LNCaP clone FGC (cell line): ENCODE data around the gene POLR2L.

Source experiments
- DNase-seq: peaks from one replicate; pipeline ENCODE4 v3.0.0-alpha.2; 2011; ENCODE audit warnings: low read depth
- H3K4me3 ChIP-seq: 2 replicates; pipeline ENCODE4 v1.5.1; 2011; ENCODE audit warnings: mild to moderate bottlenecking, low read depth, low read length, control low read depth
- TF ChIP-seq, protein P1 (sequence below): IDR thresholded peaks from 2 replicates; pipeline ENCODE4 v1.5.1; 2012; ENCODE audit warnings: mild to moderate bottlenecking; ENCODE audit not compliant: control insufficient read depth, insufficient read depth; ENCODE audit errors: extremely low read depth

Gene POLR2L

DNA sequence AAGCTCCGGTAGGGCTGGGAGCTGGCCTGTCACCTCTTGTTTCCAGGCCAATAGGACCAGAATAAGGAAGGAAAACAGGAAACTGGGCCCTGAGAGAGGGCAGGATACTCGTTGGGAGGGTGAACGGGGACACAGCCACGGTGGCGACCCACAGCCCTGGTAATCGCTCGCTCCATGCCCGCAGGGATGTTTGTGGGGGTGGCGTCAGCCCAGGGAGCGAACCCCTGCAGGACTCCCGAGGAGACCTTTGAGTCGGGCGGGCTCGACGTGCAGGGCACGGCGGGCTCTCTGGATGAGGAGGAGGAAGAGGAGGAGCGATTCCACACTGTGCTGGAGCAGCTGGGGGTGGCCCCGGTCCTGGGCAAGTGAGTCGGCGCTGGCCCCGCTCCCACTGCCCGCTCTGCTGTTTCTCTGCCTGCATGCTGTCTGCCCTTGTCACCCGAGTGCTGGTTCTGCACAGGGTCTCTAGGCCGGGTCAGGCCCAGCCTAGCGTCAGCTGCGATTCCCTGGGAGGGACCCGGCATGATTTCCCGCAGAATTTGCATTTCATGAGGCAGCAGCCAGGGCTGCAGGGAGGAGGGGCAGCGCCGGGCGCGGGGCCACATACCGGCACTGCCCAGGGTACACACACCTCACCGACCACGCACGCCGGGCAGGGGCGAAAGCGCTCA, 13.0 kb downstream of the POLR2L start:
- no peak for DNase-seq
- TF ChIP-seq, protein P1, sequence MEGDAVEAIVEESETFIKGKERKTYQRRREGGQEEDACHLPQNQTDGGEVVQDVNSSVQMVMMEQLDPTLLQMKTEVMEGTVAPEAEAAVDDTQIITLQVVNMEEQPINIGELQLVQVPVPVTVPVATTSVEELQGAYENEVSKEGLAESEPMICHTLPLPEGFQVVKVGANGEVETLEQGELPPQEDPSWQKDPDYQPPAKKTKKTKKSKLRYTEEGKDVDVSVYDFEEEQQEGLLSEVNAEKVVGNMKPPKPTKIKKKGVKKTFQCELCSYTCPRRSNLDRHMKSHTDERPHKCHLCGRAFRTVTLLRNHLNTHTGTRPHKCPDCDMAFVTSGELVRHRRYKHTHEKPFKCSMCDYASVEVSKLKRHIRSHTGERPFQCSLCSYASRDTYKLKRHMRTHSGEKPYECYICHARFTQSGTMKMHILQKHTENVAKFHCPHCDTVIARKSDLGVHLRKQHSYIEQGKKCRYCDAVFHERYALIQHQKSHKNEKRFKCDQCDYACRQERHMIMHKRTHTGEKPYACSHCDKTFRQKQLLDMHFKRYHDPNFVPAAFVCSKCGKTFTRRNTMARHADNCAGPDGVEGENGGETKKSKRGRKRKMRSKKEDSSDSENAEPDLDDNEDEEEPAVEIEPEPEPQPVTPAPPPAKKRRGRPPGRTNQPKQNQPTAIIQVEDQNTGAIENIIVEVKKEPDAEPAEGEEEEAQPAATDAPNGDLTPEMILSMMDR: no peak
- H3K4me3 ChIP-seq: no peak overlapping the region

DNA sequence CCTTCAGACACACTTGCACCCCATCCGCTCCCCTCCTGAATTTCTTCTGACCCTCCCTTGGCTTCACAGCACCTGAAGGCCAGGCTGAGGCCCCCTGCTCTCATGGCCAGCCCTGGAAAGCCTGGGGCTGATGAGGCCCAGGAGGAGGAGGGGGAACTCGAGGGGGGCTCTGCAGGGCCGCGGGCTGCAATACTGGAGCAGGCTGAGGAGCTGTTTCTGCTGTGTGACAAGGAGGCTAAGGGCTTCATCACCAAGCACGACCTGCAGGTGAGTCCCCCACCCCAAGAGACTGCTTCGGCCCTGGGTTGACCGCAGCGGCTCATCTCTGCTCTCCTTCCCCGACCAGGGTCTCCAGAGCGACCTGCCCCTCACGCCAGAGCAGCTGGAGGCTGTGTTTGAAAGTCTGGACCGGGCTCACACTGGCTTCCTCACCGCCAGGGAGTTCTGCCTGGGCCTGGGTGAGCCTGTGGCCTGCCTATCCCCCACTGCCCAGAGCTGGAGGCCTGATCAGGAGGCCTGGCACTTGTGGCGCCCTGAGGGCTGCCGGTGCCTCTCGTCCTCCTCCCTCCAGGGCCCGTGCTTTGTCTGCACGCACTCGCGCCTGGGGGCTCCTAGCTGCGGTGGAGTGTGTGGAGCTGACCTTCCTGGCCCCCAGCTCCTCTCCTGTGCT, 13.7 kb downstream of the POLR2L start:
- TF ChIP-seq, protein P1: no peak
- DNase-seq: no peak
- no peak overlapping the region for H3K4me3 ChIP-seq

DNA sequence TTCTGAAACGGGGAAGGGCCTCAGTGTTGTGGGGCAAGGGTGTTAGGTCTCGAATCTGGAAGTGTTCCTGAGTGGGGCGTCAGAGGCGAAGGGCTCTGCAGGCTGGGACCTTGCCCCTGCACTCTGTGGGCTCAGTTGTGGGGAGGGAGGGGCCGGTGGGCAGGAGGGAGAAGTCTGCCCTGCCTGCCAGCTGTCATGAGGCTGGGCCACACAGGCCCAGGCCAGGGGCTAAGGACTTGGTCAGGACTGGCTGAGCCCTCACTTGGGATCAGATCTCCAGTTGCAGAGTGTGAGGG, 14.5 kb downstream of the POLR2L start, which contains the start of gene CRACR2B:
Gene CRACR2B, plus strand, starts transcription at position 23 of the 296 bp plus-strand sequence. CDS start 689 bp downstream, outside the sequence.
- TF ChIP-seq, protein P1: no peak
- no peak for DNase-seq
- peak within 1 kb of the TSS; percentile 61 for H3K4me3 ChIP-seq

- no peak for DNase-seq
- TF ChIP-seq, protein P1: no peak
- peak overlapping the region; percentile 61 for H3K4me3 ChIP-seq
These were observed 15.0 kb downstream of the POLR2L start for GRCh38 chr11:827146-827896.

GRCh38 chr11:826836-827145, 15.5 kb downstream of the POLR2L start:
- TF ChIP-seq, protein P1: no peak
- H3K4me3 ChIP-seq: peak overlapping the region; percentile 61
- DNase-seq: no peak

GRCh38 chr11:826227-826621, 16.1 kb downstream of the POLR2L start:
- TF ChIP-seq, protein P1: no peak
- H3K4me3 ChIP-seq: peak overlapping the region; percentile 61
- DNase-seq: no peak
